GM19438 (cell line): ENCODE measurements around the gene CSPG4.

Source experiments
- ATAC-seq: cut with Tn5 transposase; IDR thresholded peaks from one replicate; pipeline ENCODE4 v1.9.1; 2021; ENCODE audit warnings: low read depth; ENCODE audit not compliant: unreplicated experiment

The CSPG4 gene

DNA sequence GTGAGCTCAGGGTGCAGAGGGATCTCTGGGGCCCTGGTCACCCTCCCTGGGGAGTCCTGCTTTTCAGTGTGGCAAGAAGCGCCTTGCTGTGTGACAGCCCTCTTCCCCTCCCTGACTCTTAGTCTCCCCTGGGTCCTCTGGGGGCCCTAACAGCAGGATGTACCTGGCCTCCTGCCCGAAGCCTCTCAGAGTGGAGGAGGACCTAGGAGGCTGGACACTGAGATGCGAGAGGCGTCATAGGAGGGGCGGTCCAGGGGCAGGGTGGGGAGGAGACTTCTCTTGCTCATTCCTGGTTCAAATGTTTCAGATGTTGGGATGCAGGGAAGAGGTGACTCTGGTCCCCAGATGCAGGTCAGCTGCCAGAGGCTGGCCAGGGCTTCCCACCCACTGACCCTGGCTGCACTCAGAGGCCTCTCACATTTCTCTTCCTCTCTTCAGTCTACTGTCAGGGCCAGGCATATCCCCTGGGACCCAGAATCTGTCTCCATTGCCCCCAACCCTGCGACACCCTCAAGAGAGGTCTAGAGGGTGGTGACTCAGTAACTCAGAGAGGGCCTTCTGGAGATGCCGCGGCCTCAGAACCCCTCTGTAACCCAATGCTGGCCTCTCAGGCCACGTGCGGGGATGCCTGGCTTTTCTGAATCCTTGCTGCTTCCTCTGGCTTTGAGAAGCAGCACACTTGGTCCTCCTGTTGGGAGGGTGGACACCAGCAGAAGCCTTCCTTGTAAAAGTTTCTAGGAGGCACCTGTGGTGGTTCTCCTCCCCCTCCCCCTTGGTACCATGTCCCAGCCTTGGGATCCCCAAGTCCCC, 39.0 kb downstream of the CSPG4 start:
- no peak for ATAC-seq

DNA sequence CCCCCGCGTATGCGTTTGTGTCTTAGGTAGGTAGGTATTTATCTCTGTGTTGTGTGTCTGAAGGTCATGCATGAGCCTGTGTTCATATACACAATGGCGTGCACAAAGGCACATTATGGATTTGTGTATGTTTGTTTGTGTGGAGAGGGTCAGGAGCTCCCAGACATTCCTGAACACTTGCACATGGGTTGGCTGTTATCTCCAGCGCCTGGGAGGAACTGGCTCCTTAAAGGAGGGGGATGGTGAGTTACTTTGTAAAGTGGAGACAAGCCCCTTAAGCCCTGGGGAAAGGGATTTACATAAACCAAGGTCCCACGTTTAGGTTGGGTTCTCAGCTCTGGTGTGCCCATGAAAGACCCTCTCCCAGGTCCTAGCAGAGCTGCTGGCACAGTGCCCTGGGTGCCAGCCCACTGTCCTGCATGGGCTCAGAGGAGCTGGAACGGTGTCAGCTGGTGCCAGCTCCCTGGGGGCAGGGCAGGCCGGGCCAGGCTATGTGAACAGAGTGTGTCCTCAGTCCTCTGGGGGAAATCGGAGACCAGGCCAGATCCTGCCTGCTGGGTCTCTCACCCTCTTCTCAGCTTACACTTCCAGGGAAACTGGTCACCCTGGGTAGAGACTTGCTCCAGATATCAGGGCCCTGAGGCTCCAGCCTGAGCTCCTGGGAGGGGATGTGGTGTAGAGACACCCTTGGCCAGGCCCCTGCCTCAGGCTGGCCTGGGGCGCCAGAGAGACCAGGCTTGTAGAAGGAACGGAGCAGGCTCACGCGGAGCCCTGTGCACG, 39.8 kb downstream of the CSPG4 start:
- ATAC-seq: no peak

DNA sequence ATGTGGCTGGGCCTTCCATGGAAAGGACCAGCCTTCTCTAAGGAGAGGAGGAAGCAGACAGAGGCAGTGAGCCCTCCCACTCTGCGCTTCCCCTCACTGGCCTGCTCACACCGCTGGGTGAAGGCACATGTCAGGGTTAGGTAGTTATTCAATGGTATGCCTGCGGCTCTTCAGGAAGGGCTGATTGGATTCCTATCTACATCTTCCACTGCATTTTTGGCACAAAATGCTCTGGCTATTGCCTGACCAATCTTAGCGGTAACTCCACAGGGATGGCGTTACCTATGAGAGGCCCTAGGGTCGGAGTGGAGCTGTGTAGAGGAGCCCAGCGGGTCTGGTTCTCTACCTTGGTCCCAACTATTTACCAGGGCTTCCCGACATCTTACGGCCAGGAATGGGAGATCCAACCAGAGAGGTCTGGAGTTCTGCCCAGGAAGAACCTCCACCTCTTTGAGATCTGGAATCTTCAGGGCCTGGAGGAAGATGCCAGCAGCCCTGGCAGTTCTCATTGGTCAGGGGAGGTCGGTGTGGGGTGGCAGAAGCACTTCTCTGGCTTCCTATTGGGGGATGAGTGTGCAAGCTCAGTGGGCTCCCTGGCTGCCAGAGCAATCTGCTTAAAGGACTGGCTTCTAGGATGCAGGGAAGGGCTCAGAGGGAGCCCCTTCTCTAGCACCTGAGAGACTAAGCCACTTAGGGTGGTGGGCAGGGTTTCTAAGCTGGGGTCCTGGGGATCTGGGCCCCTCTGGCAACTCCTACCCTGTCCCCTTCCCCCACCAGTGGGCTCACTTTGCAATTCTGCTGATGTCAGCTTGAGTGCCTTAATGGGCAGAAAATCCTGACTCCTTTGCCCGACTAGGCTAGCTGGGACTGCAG, 40.7 kb downstream of the CSPG4 start:
- no peak for ATAC-seq

DNA sequence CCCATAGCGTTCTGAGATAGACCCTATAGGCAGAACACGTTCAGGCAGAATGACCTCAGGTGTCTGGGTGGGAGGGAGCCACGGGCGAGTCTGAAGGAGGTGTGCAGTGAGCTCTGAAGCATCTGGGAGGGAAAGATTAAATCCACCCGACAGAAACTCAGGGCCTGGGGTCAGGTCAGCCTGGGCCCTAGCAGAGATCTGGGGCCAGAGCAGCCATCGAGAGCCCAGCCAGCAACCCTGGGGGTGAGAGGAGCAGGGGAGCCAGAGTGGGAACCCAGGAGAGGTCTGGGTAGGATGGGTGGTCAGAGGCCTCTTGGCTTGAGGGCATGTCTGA, 42.8 kb downstream of the CSPG4 start:
- no peak for ATAC-seq

DNA sequence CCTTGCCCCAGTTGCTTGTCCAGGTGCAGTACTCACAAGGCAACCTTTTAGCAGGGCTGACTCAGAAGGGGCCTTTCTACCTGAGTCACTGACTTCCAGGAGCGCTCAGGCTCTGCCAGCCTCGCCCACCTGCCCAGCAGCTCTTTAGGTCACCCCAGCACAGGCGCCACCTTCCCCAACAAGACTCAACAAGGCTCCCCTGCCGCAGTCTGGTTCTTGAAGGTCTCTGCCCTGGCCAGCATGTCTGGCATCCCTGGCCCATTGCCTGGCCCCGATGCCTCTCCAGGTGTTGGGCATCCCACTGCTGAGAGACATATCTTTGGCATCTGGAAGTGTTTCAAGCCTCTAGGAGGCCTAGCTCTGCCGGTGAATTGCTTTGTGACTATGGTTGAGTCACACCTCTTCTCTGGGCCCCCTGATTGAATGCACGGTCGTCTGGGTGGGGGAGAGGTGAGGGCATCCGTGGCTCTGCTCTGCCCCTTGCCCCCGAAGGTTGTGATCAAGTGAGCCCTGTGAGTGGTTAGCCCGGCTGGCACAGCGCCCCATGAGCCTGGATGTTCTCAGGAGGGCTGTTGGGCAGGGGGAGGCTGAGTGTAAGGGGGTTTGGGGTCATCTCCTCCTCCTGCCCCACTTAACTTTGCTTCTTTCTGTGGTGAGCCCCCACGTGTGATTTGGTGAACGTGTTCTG, 43.3 kb downstream of the CSPG4 start:
- no peak for ATAC-seq

DNA sequence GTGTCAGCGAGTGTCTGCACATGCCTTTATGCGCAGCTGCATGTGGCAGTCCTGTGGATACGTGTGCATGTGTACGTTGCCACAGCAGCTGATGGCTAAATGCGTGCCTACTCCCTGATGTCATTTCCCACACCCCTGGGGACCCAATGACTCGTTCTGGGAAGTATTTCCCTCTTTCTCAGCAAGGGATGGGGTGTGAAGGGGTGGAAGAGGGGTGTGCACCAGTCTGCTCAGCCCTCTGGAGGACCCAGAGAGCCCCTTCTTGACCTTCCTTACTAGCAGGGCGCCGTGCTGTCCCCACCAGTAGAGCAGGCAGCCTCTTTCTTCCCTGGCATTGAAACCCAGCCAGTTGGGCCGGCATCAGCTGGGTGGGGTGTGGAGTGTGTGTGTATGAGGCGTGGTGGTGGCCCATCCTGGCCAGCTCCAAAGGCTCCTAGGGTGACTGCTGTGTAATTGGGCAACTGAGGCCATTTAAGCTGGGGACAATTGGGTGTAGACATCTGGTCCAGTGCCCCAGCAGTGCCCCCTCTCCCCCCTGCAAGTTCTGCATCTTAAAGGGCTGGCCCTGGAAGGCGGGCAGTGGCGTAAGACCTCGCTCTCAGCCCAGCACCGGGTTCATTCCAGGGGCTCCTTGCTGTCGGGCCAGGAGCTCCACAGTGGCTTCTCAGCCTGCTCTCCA, 45.7 kb downstream of the CSPG4 start:
- ATAC-seq: no peak

DNA sequence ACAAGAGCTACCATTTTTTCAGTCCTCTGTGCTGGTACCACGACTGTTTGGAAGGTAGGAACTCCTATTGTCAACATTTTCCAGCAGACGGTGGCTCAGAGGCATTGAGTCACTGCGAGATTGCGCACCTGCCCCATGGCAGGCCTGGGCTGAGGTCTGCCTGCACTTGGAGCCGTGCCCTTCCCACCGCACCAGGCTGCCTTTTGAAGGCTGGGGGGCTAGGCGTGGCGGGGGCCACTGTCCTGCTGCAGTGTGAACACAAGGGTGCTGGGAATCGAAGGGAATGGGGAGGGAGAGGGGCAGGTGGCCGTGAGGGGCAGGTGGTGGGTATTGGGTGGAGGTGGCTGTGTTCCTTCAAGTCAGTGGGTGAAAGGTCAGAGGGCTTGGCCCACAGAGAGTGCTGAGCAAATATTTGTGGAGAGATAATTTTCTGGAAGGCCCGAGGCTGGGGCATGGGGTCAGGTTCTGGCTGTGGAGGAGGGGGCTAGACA, 48.7 kb downstream of the CSPG4 start:
- ATAC-seq: no peak

DNA sequence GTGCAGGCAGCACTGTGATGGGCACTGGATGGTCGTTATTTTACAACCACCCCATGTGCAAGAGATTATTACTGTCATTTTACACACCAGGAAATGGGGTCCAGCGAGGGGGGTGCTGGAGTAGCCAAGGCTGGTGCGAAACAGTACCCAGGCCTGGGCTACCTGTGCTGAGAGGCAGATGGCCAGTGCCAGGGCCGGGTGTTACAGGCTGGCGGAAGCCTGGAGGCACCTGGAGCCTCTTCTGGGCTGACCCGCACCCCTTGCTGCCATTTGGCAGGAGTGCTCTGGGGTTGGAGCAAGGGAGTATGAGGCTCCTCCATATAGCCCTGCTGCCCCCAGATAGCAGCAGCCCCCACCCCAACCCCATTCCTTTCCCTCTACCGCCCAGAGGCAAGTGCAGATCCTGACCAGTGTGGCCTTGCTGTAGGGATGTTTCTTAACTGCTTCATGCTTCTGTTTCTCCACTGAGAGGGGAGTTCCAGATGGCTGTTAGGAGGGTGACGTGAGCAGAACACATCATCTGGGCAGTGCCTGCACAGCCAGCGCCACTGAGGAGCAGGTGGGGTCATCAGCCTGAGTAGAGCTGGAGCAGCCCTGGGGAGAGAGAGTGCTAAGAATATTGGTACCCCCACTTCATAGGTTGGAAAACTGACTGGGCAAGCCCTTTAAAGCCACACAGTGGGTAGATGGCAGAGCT, 49.7 kb downstream of the CSPG4 start:
- no peak for ATAC-seq

DNA sequence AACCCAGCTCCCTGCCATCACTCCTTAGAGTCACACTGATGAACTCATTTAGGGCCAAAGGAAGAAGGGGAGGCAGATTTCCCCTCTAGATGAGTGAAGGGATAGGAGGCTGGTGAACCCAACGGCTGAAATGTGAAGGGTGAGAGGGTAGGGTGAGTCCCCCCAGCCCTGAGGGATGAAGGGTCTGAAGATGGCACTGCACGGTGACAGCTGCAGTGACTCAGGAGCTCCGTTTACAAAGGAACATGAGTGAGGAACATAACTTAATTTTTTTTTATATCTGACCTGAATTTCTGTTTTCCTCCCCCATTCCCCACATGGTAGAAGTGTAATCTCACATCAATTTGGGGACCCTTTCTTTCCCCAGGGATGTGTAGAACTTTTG, 50.9 kb downstream of the CSPG4 start:
- no peak for ATAC-seq

DNA sequence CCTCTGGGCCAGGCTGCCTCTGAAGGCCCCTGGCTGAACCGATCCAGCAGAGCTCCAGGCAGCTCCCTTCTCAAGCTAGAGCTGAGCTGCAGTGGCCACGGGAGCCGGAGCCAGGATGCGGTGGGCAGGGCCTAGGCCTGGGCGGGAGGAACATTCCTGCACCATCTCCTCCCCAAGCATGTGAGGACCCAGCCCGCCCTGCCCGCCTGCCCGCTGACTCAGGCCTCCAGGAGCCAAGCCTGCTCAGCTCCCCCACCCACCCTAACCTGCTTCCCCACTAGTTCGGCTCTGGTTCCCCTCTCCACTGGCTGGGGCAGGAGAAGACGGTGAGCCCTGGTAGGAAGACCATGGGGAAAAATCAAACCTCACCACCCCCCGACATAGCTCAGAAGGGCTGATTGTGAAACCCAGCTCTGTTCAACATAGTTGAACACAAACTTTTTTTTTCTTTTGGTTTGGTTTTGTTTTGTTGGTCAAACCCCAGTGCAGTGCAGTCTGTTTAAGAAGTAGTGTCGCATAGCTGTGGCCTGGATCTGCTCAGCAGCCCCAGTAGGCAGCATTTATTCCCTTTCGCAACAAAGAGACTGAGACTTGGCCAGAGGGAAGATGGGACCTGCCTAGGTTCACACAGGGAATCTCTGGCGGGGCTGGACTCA, 51.4 kb downstream of the CSPG4 start:
- no peak for ATAC-seq

DNA sequence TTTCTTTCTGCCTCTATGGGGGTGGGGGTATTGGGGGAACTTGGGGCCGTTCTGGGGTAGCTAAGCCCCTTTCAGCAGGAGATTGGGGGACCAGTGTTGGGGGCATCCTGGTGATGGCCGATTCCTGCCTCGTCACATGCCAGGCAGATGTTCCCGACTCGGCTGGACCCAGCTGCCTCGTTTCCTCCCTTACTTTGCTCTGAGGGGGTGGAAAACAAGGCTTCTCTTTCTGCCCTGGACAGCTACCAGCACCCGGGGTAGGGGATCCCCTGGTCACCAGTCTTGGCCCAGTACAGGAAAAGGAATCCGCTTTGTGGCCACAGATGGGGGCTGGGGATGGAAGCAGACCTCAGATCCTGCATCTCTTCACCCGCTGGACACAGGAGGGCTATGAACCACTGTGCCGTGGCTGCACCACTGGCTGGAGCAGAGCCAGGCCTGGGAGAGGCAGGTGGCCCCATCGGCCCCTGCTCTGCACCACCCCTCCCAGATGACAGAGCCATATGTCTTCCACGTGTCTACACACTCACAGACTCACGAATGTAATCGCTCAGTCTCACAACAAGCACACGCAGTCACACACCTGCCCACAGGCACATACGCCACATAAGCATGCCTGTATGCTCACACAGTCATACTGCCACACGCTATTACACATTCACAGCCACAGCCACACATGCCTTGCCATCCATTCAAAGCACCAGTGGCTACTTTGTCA, 52.6 kb downstream of the CSPG4 start:
- ATAC-seq: no peak

DNA sequence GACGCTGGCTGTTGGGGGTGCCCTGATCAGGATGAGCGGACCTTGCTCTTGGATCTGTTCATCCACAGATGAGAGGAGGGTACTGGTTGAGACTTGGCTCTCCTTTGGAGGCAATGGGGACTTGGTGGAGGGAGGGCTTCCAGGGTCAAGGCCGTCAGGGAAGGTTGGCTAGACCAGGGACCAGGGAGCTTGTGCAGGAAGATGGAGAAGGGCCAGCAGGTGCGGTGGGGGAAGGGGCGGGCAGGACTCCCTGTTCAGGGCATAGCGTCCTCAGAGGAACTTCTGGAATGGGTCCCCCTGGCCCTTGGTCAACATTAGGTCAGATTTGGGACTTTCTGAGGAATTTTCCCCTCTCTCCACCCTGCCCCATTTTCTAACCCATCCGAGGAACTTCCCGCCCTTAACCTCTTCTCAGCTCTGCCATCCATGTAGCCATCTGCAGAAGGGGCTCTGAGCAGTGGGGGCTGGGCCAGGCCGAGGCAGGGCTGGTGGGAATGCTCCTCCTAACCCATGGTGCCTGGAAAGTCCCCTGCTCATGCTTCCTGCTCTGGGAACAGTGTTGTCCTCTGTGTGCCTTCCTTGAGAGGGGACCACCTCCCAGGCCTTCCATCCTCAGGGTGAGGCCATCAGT, 53.4 kb downstream of the CSPG4 start:
- ATAC-seq: no peak

DNA sequence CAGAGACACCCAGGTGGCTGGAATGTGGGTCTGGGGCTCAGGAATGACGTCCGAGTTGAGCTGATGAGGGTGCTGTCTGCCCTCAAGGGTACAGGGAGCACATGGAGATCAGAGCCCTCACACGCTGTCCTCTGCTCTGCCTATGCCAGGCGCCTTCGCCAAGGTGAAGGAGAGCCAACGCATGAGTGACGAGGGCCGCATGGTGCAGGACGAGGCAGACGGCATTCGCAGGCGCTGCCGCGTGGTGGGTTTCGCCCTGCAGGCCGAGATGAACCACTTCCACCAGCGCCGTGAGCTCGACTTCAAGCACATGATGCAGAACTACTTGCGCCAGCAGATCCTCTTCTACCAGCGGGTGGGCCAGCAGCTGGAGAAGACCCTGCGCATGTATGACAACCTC, 55.8 kb downstream of the CSPG4 start:
- no peak for ATAC-seq

DNA sequence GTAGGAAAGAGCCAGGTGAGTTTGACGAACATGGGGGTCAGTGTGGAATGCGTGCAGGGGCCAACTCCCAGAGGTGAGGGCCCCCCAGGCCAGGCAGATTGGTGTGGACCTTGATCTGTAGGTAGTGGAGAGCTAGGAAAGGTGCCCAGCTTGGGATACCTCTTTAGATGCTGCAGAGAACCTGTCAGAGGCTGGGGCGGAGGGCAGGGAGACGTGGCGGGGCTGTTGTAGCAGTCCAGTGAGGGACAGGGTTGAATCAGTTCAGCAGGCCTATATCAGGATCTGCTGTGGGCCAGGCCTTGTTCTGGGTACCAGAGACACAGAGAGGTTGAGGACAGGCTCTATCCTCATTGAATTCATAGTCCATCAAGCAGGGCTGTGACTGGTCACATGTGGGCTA, 56.3 kb downstream of the CSPG4 start:
- ATAC-seq: no peak

DNA sequence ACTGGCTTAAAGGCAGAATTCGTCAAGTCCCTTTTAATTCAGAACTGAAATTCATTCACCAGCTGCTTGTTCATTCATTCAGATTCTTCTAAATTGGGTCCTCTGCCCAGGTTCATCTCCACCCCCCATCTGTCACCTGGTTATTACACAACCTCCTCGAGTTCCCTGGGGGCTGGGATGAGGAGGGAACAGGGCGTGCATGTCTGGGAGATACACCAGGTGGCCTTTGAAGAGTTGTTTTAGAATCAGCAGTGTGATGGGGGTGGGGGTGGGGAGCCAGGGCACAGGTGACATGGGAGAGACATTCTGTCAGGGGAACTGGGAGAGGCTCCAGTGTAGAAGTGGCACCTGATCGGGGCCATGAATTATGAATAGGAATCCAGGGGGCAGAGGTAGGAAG, 56.7 kb downstream of the CSPG4 start:
- ATAC-seq: no peak

DNA sequence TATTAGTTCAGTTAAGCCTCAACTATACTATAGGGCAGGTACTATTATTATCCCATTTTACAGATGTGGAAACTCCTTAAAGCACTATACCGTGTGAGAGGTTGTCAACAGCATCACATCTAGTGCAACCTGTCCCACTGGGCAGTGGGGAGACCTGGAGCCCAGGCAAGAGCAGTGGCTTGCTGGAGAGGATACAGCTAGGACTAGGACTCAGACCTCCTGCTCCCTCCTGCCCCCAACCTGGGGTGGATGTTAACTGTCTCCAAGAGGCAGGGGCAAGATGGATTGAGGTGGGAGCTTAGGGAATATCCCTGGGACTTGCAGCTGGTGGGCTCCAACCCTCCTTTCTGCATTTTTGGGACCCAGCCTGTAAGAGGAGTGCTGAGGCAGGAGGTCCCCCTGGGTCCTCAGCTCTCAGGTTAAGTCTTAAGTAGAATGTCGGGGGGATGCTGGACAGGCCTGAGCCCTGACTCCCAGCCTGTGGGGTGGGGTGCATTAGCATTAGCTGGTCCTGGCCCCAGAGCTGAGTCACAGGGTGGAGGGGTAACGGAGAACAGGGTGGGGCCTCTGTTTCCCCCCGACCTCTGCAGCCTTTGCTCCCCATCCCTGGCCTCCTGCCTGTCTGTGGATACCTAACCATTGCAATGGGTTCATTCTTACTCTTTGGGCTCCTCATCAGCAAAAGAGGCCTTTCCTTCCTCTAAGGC, 58.3 kb downstream of the CSPG4 start:
- no peak for ATAC-seq

DNA sequence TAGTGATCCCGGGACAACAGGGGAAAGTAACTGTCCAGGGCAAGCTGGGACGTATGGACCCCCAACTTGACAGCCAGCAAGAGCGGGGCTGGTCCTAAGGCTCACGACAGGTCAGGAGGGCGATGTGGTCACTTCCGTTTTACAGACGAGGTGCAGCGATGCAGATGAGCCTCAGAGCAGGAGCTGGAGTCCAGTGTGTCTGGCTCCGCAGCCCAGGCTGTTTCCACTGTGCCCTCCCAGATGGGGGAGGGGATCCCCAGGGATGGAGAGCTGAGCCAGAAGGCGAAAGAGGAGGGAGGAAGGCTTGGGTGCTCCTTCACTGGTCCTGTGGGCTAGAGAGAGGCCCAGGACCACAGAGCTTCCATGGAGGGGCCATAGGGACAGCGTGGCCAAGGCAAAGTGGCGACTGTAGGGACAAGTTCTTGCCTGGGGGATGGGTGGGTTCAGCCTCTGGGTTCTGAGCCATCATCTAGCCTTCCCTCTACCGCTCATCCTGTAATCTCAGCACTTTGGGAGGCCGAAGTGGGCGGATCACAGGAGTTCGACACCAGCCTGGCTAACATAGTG, 59.2 kb downstream of the CSPG4 start:
- no peak for ATAC-seq
